ENCODE measurements around the gene NTF3. TPM values are rescaled to one million over a fixed set of nuclear protein-coding genes. Genes with fewer than 3 reads are reported as not detected.
"Not testable (repeated sequence)": the region's sequence is repeated elsewhere in the genome, so short reads cannot be mapped to it uniquely, and the experiment has no call there.

NTF3 gene
- total RNA-seq, 1 experiment from 2014 or later, result 1.7 TPM

- H3K9me3 ChIP-seq (replicated peaks), result no peaks in the 10 kb centered on the region
- no peak for DNase-seq (ENCODE audit: low read depth in 1 of 2, low spot score in 2 of 2)
- H3K27ac ChIP-seq, result no peak overlapping the region
- no peak overlapping the region for H3K4me3 ChIP-seq
- no peaks in the 10 kb centered on the region for H3K4me1 ChIP-seq (replicated peaks)
- no peaks in the 10 kb centered on the region for H3K36me3 ChIP-seq
- H3K27me3 ChIP-seq (replicated peaks), result no peaks in the 10 kb centered on the region; the same call in 1 of the 2 replicates
Measured at GRCh38 chr12:5521456-5522325, 89.8 kb downstream of the NTF3 start.

- DNase-seq (ENCODE audit: low read depth in 1 of 2, low spot score in 2 of 2), result no peak
- Histone ChIP-seq H3K27ac (no peak overlapping the region), H3K9me3 (replicated peaks) (no peaks in the 10 kb centered on the region), H3K27me3 (replicated peaks) (peaks cover 3% of the 10 kb centered on the region; the same call in 1 of the 2 replicates), H3K4me3 (no peak overlapping the region), H3K36me3 (no peaks in the 10 kb centered on the region), H3K4me1 (replicated peaks) (no peaks in the 10 kb centered on the region)
Measured at GRCh38 chr12:5522432-5523335, 90.8 kb downstream of the NTF3 start.

DNA sequence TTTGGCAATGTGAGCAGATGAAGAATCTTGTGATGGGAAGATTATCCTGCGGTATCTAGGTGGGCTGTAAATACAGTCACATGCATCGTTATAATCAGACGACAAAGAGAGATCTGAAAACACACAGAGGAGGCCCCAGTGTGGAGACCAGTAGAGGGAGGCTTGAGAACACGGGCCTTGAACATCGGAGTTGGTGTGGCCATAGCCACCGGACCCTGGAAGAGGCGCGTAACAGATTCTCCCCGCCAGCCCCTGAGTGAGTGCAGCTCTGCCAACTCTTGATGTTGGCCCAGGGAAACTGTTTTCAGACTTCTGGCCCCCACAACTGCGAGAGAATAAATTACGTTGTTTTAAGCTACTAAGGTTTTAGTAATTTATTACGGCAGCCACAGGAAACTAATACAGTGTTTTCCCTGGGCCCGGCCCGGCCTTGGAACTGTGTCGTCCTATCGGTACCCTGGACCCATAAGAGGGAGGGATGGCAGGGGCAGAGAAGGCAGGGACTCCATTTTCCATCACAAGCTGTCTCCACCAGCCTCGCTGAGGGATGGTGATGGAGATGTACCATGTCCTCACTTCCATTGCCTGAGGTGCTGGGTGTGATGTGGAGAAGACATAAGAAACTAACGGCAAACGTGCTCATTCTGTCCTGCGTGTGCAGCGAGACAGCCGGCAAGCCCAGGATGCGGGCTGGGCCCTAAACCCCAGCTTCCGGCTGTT, 91.6 kb downstream of the NTF3 start:
- Histone ChIP-seq H3K9me3 (replicated peaks) (no peaks in the 10 kb centered on the region), H3K4me1 (replicated peaks) (no peaks in the 10 kb centered on the region), H3K27ac (no peak overlapping the region), H3K36me3 (no peaks in the 10 kb centered on the region), H3K4me3 (no peak overlapping the region), H3K27me3 (replicated peaks) (peaks cover 3% of the 10 kb centered on the region; the same call in 1 of the 2 replicates)
- DNase-seq (ENCODE audit: low read depth in 1 of 2, low spot score in 2 of 2), result no peak

GRCh38 chr12:5524116-5524768, 92.3 kb downstream of the NTF3 start:
- no peaks in the 10 kb centered on the region for H3K36me3 ChIP-seq
- H3K4me3 ChIP-seq, result no peak overlapping the region
- no peak overlapping the region for H3K27ac ChIP-seq
- no peaks in the 10 kb centered on the region for H3K4me1 ChIP-seq (replicated peaks)
- no peak for DNase-seq (ENCODE audit: low read depth in 1 of 2, low spot score in 2 of 2)
- peaks cover 3% of the 10 kb centered on the region; the same call in 1 of the 2 replicates for H3K27me3 ChIP-seq (replicated peaks)
- H3K9me3 ChIP-seq (replicated peaks), result no peaks in the 10 kb centered on the region

DNA sequence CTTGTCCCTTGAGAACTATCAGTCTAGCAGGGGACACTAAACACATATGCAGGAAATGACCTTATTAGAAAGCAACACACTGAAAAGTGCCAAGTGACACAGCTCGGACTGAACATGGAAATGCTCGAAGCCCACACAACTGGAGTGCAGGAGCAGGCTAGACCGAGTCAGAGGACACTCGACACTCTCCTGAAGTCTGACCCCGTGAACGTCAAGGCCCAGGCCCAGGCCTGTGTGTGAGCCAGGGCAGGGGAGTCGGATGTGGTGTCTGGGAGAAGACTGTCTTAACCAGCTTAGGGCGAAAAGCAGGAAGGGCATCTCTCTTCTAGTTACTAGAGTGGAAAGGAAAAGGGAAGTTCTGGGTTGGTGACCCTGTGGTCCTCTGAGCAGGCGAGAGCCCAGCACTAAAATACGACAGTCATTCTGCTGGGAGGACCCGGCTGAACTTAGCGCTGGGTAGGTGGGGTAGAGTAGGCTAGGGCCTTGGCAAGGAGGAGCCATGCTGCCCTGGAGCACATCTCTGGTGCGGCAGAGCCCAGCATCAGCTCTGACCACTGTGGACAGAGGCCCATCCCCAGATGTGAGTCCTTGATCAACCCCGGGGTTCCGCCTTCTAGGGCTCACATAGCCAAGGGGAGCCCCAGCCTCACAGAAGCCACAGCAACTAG, 93.0 kb downstream of the NTF3 start:
- H3K9me3 ChIP-seq (replicated peaks), result no peaks in the 10 kb centered on the region
- H3K27me3 ChIP-seq (replicated peaks), result peaks cover 3% of the 10 kb centered on the region; the same call in 1 of the 2 replicates
- H3K27ac ChIP-seq, result no peak overlapping the region
- no peak overlapping the region for H3K4me3 ChIP-seq
- DNase-seq (ENCODE audit: low read depth in 1 of 2, low spot score in 2 of 2), result peak in 1 of 2 experiments; percentile 38
- no peaks in the 10 kb centered on the region for H3K36me3 ChIP-seq
- no peaks in the 10 kb centered on the region for H3K4me1 ChIP-seq (replicated peaks)

DNA sequence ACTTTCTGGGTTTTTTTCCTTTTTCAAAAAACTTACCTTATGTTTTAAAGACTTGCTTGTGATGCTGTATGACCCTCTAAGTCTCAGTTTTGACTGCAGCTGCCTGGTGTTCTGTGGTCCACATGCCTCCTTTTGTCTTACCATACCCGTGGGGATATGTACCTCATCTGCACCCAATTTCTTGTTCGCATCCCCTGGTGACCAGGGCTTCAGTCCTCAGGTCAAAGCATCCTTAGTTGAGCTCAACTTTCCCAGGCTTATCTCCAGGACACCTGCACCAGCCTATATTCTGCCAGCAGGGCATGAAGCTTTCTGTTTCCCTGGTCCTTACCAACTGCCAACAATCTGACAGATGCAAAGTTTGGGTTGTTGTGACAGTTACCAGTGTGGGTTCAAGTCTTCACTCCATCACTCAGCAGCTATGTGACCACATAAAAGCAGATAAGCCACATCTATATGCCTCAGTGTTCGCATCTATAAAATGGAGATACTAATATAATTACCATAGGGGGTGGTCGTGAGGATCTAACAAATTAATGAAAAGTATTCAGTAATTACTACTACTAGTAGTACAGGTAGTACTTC, 94.0 kb downstream of the NTF3 start:
- Histone ChIP-seq H3K9me3 (replicated peaks) (no peaks in the 10 kb centered on the region), H3K4me3 (no peak overlapping the region), H3K36me3 (no peaks in the 10 kb centered on the region), H3K27ac (no peak overlapping the region), H3K27me3 (replicated peaks) (peaks cover 3% of the 10 kb centered on the region; the same call in 1 of the 2 replicates), H3K4me1 (replicated peaks) (no peaks in the 10 kb centered on the region)
- no peak for DNase-seq (ENCODE audit: low read depth in 1 of 2, low spot score in 2 of 2)

DNA sequence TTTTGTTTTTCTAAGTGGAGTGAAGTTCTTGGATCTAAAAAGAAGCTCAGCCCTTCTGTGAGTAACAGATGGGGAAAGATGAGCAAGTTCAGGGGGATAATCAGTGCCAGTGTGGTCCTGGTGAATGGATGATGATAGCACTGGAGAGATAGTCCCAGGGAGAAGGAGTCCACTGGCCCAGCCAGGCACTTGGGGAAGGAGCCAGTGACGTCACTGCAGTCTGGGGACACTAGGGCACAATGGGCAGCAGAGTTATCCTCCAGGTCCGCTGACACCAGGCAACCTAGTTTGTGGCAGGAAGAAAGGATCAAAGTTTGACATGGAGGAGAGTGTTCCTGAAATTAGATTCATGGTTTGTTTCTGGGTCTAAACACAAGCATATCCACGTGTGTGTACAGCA, 101.5 kb downstream of the NTF3 start:
- H3K36me3 ChIP-seq, result no peaks in the 10 kb centered on the region
- H3K4me1 ChIP-seq (replicated peaks), result no peaks in the 10 kb centered on the region
- DNase-seq (ENCODE audit: low read depth in 1 of 2, low spot score in 2 of 2), result no peak
- no peak overlapping the region for H3K27ac ChIP-seq
- no peak overlapping the region for H3K4me3 ChIP-seq
- no peaks in the 10 kb centered on the region for H3K9me3 ChIP-seq (replicated peaks)
- H3K27me3 ChIP-seq (replicated peaks), result peaks cover 16% of the 10 kb centered on the region; the same call in 1 of the 2 replicates

DNA sequence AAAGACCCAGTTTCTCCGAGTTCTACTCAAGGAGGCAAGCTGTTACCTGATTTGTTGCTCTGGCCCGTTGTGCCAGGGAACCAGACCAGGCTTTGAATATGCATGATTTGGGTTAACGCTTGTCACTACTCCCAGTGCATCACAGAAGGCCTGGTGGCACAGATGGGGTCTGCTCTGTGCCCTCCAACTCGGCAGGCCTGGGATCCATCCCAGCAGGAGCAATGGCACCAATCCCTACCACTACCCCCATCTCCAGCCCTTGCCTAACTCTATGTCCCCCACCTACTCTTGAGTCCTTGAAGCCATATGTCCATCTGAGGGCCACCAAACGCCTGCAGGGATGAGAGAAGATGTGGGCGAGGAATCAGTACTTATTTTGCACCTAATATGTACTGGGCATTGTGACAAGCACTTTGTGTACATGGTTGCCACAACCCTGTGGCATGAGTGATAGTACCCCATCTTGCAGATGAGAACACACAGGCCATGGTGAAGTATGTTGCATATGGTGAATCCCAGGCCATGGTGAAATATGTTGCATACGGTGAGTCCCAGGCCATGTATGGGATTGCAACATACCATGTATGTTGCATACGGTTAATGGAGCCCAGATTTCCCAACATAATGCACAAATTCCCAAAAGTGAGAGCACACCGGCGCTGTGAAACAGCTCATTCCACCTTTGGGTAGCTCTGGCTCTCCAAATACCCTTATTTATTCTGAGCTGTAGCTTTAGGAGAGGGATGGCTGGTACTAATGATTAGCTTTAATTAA, 102.7 kb downstream of the NTF3 start:
- DNase-seq (ENCODE audit: low read depth in 1 of 2, low spot score in 2 of 2), result no peak
- H3K4me1 ChIP-seq (replicated peaks), result no peaks in the 10 kb centered on the region
- no peaks in the 10 kb centered on the region for H3K9me3 ChIP-seq (replicated peaks)
- H3K36me3 ChIP-seq, result no peaks in the 10 kb centered on the region
- no peak overlapping the region for H3K27ac ChIP-seq
- no peak overlapping the region for H3K4me3 ChIP-seq
- H3K27me3 ChIP-seq (replicated peaks), result peaks cover 16% of the 10 kb centered on the region; the same call in 1 of the 2 replicates

- Histone ChIP-seq H3K36me3 (no peaks in the 10 kb centered on the region), H3K27me3 (replicated peaks) (peaks cover 16% of the 10 kb centered on the region; the same call in 1 of the 2 replicates), H3K4me1 (replicated peaks) (no peaks in the 10 kb centered on the region), H3K4me3 (no peak overlapping the region), H3K27ac (no peak overlapping the region), H3K9me3 (replicated peaks) (no peaks in the 10 kb centered on the region)
- DNase-seq (ENCODE audit: low read depth in 1 of 2, low spot score in 2 of 2), result no peak
Measured at GRCh38 chr12:5535541-5535940, 103.6 kb downstream of the NTF3 start.

DNA sequence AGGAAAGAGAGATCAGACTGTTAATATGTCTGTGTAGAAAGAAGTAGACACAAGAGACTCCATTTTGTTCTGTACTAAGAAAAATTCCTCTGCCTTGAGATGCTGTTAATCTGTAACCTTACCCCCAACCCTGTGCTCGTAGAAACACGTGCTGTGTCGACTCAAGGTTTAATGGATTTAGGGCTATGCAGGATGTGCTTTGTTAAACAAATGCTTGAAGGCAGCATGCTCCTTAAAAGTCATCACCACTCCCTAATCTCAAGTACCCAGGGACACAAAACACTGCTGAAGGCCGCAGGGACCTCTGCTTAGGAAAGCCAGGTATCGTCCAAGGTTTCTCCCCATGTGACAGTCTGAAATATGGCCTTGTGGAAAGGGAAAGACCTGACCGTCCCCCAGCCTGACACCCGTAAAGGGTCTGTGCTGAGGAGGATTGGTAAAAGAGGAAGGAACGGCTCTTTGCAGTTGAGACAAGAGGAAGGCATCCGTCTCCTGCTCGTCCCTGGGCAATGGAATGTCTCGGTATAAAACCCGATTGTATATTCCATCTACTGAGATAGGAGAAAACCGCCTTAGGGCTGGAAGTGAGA, 105.2 kb downstream of the NTF3 start:
- not testable (repeated sequence) for H3K4me3 ChIP-seq; H3K36me3 ChIP-seq; H3K9me3 ChIP-seq (replicated peaks); H3K4me1 ChIP-seq (replicated peaks); H3K27ac ChIP-seq; DNase-seq (ENCODE audit: low read depth in 1 of 2, low spot score in 2 of 2); H3K27me3 ChIP-seq (replicated peaks)

GRCh38 chr12:5537771-5538170, 105.9 kb downstream of the NTF3 start:
- Histone ChIP-seq H3K36me3 (no peaks in the 10 kb centered on the region), H3K9me3 (replicated peaks) (no peaks in the 10 kb centered on the region), H3K27me3 (replicated peaks) (0 out of 2 replicates have a peak, but pooled peaks cover 5% of the 10 kb centered on the region), H3K4me3 (no peak overlapping the region), H3K4me1 (replicated peaks) (no peaks in the 10 kb centered on the region), H3K27ac (no peak overlapping the region)
- no peak for DNase-seq (ENCODE audit: low read depth in 1 of 2, low spot score in 2 of 2)
